NK-92 treated with Interleukin-12 subunit alpha and Interleukin-12 subunit beta, amount 100 ng/mL, for 24 hours (cell line): ENCODE results near the gene GAMT.
A peak's percentile ranks its signal among the peaks of the same experiment; 100 is the strongest.

Experiments
- DNase-seq: peaks from one replicate; lab custom pipeline; 2025; lab: John Stamatoyannopoulos, UW

The GAMT gene

DNA sequence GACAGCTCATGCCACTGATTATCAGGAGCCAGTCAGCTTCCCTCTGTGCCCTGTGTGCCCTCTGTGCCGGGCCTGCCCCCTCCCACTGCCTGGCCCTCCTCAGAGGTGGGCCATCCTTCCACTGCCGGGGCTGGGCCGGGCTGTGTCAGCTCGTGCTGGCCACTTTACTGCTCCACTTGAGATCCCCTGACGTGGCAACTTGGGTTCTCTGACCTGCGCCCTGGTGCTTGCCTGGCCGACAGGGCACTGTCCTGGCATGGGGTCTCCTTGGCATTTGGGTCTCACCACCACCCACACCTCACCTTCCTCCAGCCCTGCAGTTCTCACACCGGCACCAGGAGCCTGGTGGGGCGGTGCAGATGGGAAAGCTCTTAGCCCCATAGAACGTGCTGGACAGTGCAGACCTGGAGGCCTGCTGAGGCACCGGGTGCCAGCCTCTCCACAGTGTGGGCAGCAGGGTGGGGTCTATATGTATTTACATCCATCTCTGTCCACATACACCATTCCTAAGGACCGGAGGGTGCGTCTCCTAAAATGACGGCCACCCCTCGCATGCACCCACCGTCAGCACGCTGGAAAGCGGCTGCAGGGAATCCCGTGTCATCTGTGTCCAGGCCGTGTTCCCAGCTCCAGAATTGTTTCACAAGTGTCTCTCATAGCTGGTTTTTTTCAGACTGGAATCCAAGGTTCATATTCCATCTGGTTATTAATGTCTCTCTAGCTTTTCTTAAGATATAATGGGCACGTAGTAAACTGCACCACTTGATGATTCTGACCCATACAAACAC lies 17.8 kb upstream of the GAMT start:
- no peak for DNase-seq

- no peak for DNase-seq
Measured at GRCh38 chr19:1418496-1418775, 17.1 kb upstream of the GAMT start.

GRCh38 chr19:1417681-1418495 lies 16.5 kb upstream of the GAMT start:
- DNase-seq = no peak

- no peak for DNase-seq
Measured at GRCh38 chr19:1417145-1417544, 15.8 kb upstream of the GAMT start.

DNA sequence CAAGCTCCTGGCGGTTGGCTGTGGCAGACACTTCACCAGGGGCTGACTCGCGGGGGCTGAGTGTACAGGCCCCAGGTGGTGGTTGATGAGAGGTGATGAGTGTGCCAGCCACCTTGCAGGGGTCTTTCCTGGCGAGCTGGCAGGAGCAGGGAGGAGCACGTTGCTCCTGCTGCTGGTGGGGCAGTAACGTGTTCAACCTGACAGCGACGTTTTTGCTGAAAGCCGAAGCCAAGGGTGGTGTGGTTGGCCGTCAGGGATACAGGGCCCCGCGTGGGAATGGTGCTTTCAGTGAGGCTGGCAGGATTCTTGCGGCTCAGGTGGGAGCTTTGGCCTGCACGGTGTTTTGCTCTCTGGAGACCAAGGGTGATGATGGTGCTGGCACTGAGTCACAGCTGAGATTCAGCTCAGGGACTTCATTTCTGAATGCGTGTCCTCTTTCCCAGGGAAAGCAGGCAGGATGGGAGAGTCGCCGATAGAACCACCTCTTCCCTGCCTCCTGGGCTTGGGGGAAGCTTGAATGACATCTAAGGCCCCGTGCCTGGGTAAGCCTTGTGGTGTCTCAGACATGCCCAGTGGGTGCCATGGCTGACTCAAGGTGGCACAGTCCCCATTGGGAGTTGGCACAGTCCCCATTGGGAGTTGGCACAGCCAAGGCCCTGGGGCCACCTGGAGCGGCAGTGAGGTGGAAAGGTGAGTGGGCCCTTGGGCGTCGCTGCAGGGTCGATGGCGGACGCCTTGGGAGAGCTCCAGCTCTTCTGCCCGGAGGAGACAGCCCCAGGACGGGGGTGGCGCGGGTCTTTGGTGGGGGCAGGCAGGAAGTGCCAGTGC lies 14.9 kb upstream of the GAMT start:
- no peak for DNase-seq

- DNase-seq = no peak
Measured at GRCh38 chr19:1412995-1413800, 11.9 kb upstream of the GAMT start.

- DNase-seq = no peak
Measured at GRCh38 chr19:1412323-1412923, 11.1 kb upstream of the GAMT start.

- no peak for DNase-seq
Measured at GRCh38 chr19:1411255-1412191, 10.2 kb upstream of the GAMT start.

DNA sequence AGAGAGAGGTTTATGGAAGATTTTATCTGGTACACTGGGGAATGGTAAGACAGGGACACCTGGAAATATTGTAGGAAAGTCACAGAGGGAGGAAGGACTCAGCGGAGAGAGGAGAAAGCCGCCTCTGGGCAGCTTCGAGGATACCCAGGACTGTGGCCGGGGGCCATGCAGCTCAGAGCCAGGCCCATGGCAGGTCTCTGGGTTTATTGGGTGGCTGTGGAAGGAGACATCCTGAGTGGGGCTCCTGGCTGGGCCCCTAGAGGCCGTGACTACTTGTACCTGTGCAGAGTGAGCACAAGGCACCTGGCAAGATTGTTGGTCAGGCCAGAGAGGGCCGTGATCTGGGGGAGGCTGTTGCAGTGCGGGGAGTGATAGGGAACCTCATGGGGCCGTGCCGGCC lies 9.4 kb upstream of the GAMT start:
- DNase-seq = no peak

- DNase-seq = no peak
Measured at GRCh38 chr19:1410136-1410786, 8.9 kb upstream of the GAMT start.

DNA sequence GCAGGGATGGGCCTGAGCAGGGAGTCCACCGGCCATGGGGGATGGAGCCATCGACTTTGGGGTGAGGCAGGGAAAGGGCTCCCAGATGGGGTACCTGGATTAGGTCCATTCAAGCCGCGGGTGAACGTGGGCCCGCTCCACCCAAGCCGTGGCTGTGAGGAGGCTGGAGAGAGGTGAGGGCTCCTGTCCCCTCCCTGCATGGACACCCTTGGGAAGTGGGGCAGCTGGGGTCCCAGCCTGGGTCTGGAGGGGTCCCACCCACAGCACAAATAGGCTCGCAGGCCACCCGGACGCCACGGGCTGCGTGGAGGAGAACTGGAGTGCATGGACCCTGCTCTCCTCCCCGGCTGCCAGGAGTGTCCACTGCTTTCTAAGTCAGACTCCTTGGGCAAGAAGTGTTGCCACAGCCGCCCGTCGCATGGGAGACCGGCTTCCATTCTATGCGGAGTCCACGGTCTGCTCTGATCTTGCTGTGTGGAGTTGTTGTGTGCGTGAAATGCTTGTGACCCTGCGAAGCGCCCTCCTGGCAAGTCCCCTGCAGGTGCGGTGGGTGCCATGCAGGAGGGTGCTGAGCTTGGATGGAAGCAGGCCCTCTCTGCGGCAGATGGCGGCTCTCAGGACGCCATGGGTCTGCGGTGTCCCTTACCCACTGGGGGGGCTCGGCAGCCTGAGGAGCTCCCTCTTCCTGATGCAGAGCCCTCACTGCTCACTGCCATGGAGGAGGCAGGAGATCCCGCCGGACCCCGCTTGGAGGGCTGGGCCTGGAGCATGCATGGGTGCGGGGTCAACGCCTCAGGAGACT lies 8.1 kb upstream of the GAMT start:
- DNase-seq = no peak

GRCh38 chr19:1408300-1409203 lies 7.2 kb upstream of the GAMT start:
- DNase-seq = peak; percentile 40

GRCh38 chr19:1407528-1408299 lies 6.4 kb upstream of the GAMT start, which contains the start of gene DAZAP1:
TSS of gene DAZAP1 (plus strand) at chr19:1407586. CDS start at chr19:1407774, 188 bp downstream.
- no peak for DNase-seq

DNA sequence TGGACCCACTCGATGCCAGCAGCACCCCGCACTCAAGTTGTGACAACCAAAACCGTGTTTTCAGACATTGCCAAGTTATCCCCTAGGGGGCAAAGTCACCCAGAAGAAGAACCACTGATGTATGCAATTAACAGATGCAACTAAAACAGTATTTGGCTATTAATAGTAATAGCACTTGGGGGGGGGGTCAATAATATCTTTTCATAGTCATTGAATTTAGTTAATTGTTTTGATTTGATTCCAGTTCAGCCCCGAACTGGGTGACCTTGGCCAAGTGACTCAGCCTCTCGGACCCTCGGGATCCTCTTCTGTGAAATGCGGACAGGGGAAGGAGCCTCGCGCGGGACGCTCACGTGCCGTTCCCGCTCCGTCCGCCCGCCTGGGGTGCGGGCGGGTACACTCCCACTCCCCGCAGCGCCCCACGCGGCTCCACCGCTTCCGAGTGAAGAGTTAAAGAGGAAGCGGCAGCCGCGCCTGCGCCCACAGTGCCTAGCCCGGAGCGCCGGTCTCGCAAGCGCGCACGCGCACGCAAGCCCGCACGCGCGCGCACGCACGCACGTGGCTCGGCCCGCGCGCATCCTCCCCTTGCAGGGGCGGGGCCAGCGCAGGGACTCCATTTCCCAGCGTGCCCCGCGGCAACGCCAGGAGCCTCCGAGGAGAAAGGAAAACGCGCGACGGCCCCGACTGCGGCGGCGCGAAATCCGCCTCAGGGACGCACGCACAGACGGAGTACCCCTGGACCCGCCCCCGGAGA lies 5.6 kb upstream of the GAMT start:
- peak; percentile 98 for DNase-seq

GRCh38 chr19:1402411-1403070 lies 1.2 kb upstream of the GAMT start:
- no peak for DNase-seq

DNA sequence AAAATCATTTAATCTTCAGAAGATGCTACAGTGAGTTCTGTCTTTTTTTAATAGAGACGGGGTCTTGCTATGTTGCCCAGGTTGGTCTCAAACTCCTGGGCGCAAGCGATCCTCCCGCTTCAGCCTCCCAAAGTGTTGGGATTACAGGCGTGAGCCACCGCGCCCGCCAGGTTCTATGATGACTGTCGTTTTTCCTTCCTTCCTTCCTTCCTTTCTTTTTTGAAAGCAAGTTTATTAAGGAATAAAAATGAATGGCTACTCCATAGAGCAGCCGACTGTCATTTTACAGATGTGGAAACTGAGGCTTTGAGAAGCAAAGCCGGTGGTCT lies 511 bp upstream of the GAMT start:
- no peak for DNase-seq
